CD4-positive, alpha-beta T cell (primary cell): Measurements from ENCODE around the gene POLG2. TPM values are rescaled to one million over a fixed set of nuclear protein-coding genes. Genes with fewer than 3 reads are reported as not detected.

Source experiments
- ATAC-seq: fragments of 200-7000 bp; cut with Tn5 transposase; one replicate; pipeline ENCODE4 v1.10.0; 2022; ENCODE audit warnings: mild to moderate bottlenecking; ENCODE audit not compliant: poor library complexity
- CTCF ChIA-PET: fragments of 350-600 bp; sonication (Branson Sonifier 250); formaldehyde crosslinking; loops from one replicate; lab custom pipeline; 2021; ENCODE audit warnings: antibody characterized with exemption, inconsistent platforms; lab: Charles Lee
- POLR2A ChIA-PET: fragments of 350-600 bp; sonication (Branson Sonifier 250); formaldehyde crosslinking; loops from one replicate; lab custom pipeline; 2021; ENCODE audit warnings: antibody characterized with exemption, inconsistent platforms; lab: Charles Lee
- DNase-seq, 14 experiments: peaks; one replicate each; pipeline ENCODE4 v3.0.0-alpha.2; 2013 to 2020; ENCODE audit warnings: mixed read lengths in 2 of 14
- H3K27ac ChIP-seq, 2 donors: one replicate each; pipeline versions ENCODE4 v1.5.1 to v1.7.0; 2013; ENCODE audit warnings: low read length in 2 of 2, low read depth in 1 of 2, mild to moderate bottlenecking in 1 of 2
- H3K27me3 ChIP-seq, 2 experiments: 1 replicate in 1 of 2; 2 replicates in 1 of 2; pipeline versions ENCODE4 v1.6.1 to v1.7.0; 2013; ENCODE audit warnings: low read length in 2 of 2, control low read depth in 1 of 2, mild to moderate bottlenecking in 1 of 2, moderate library complexity in 1 of 2; ENCODE audit not compliant: insufficient read depth in 2 of 2, control insufficient read depth in 1 of 2
- H3K36me3 ChIP-seq: one replicate; pipeline ENCODE4 v1.6.1; 2013; ENCODE audit warnings: low read length, control low read depth; ENCODE audit not compliant: insufficient read depth
- H3K4me1 ChIP-seq: one replicate; pipeline ENCODE4 v1.6.1; 2013; ENCODE audit warnings: low read length, control low read depth; ENCODE audit not compliant: insufficient read depth
- H3K4me3 ChIP-seq: one replicate; pipeline ENCODE4 v1.5.1; 2013; ENCODE audit warnings: mild to moderate bottlenecking, low read length, moderate library complexity
- H3K9me3 ChIP-seq, 2 experiments: 1 replicate in 1 of 2; 2 replicates in 1 of 2; pipeline versions ENCODE4 v1.6.1 to v1.7.0; 2013; ENCODE audit warnings: low read length in 2 of 2, mild to moderate bottlenecking in 2 of 2, control low read depth in 1 of 2, moderate library complexity in 1 of 2; ENCODE audit not compliant: control insufficient read depth in 1 of 2, insufficient read depth in 1 of 2
- H3K27ac Mint-ChIP-seq: one replicate; pipeline ENCODE4 v1.8.0; 2020; ENCODE audit warnings: mixed read lengths
- H3K27me3 Mint-ChIP-seq: one replicate; pipeline ENCODE4 v1.8.0; 2021; ENCODE audit warnings: mixed read lengths
- H3K36me3 Mint-ChIP-seq: one replicate; pipeline ENCODE4 v1.8.0; 2021; ENCODE audit warnings: low read depth, mixed read lengths
- H3K4me1 Mint-ChIP-seq: one replicate; pipeline ENCODE4 v1.8.0; 2021; ENCODE audit warnings: low read depth, mixed read lengths
- H3K4me3 Mint-ChIP-seq: one replicate; pipeline ENCODE4 v1.8.0; 2020; ENCODE audit warnings: mild to moderate bottlenecking, mixed read lengths
- H3K9me3 Mint-ChIP-seq: one replicate; pipeline ENCODE4 v1.8.0; 2020; ENCODE audit warnings: mixed read lengths
- CTCF ChIP-seq: fragments of 200-600 bp; IDR thresholded peaks from one replicate; pipeline ENCODE4 v1.8.0; 2022; ENCODE audit warnings: antibody characterized with exemption, mild to moderate bottlenecking
- intact Hi-C, 2 experiments: fragments of 100-400 bp; cut with DNase I in 1 of 2; cut with micrococcal nuclease in 1 of 2; formaldehyde crosslinking; loops; one replicate each; pipeline versions ENCODE4 v1.15.1 to v1.9.0; 2023 to 2025; cut with DNase I, micrococcal nuclease
- total RNA-seq, 174 experiments: library from RNA in 2 of 174; stranded (reverse) in 2 of 174; gene quantifications; one replicate each; pipeline ENCODE4 v1.2.3 and lab custom pipeline; 2021 to 2026

The POLG2 gene
- total RNA-seq, 2 experiments from 2014 or later: 32.8 to 34.1 TPM

GRCh38 chr17:64502021-64502420 lies 5.2 kb upstream of the POLG2 start:
- intact Hi-C loops: loop anchor here (10.0 kb wide), 2 partner anchors 357 to 477 kb away; partner anchors contain the start of gene ICAM2 (in 1 of the 2)
- peaks cover 35% of the 10 kb centered on the region for H3K4me1 ChIP-seq
- CTCF ChIA-PET: interaction anchor here (1.2 kb wide), 1 partner anchor 11 kb away, joined by 4 read pairs; no protein-coding TSS in a partner anchor
- Mint-ChIP-seq H3K27me3 (no peaks in the 10 kb centered on the region), H3K9me3 (no peaks in the 10 kb centered on the region), H3K4me3 (peak overlapping the region; percentile 99), H3K27ac (peak overlapping the region; percentile 99), H3K36me3 (peaks cover 100% of the 10 kb centered on the region), H3K4me1 (peaks cover 81% of the 10 kb centered on the region)
- DNase-seq (peak in 1 of 14 experiments; percentile 23), ATAC-seq (no peak)
- H3K27me3 ChIP-seq: no peaks in the 10 kb centered on the region
- H3K9me3 ChIP-seq: no peaks in the 10 kb centered on the region
- H3K4me3 ChIP-seq: no peak overlapping the region
- H3K27ac ChIP-seq: no peak overlapping the region
- peaks cover 75% of the 10 kb centered on the region for H3K36me3 ChIP-seq
- TF ChIP-seq CTCF: no peak
- POLR2A ChIA-PET: interaction anchor here (1.0 to 7.4 kb wide), 5 partner anchors 8 to 148 kb away, joined by 3 to 453 read pairs (median 5); partner anchors contain the start of gene POLG2

DNA sequence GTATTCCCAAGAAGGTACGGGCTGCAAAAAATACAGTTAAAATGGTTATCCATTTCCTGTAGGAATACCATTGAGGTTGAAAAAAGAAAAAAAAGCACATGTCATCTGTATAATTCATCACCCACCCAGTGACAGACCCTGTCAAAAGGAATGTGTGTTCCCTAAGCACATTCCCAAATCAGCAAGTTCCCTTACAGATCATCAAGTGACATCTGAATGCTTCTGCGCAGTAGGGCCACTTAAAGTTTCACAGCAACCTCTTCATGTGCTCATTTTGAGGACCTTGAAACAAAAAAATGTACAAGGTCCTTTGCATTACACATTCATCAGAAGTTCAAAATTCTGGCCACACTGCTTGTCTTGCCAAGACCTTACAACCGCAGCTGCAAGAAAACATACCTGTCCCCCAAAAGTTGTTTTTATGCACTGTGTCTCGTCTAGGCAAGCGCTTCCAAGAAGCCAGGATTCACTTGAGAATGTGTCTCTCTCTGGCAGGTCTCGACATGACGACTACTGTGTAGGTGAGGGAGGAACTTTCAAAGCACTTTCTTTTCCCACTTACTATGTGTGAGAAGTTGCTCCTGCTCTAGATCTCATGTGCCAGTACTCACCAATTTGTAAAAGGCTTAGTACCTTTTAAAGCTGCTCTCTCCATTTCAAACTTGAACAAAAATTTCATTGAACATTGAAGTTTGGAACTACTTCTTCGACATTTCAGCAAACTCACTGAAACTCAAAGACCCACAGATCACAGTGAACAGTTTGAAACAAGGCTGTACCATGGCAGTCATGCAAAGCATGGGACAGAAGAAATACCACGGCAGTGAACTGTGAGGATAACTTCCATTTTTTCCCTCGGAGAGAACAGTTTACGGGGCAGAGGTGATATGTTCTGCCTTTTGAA lies 4.3 kb upstream of the POLG2 start:
- DNase-seq (peak in 2 of 14 experiments; percentile 41 to 45), ATAC-seq (no peak)
- Mint-ChIP-seq H3K4me1 (peaks cover 90% of the 10 kb centered on the region), H3K36me3 (peaks cover 100% of the 10 kb centered on the region), H3K9me3 (no peaks in the 10 kb centered on the region), H3K4me3 (peak overlapping the region; percentile 99), H3K27me3 (no peaks in the 10 kb centered on the region), H3K27ac (peak overlapping the region; percentile 99)
- H3K27ac ChIP-seq: no peak overlapping the region
- H3K27me3 ChIP-seq: no peaks in the 10 kb centered on the region
- TF ChIP-seq CTCF: no peak
- CTCF ChIA-PET: interaction anchor here (1.2 kb wide), 1 partner anchor 10 kb away, joined by 4 read pairs; no protein-coding TSS in a partner anchor
- POLR2A ChIA-PET: interaction anchor here (0.9 to 7.4 kb wide), 6 partner anchors 7 to 153 kb away, joined by 3 to 453 read pairs (median 4); partner anchors contain the start of gene POLG2
- H3K4me3 ChIP-seq: no peak overlapping the region
- intact Hi-C loops: loop anchor here (10.0 kb wide), 2 partner anchors 356 to 476 kb away; partner anchors contain the start of gene ICAM2 (in 1 of the 2)
- peaks cover 75% of the 10 kb centered on the region for H3K36me3 ChIP-seq
- H3K9me3 ChIP-seq: no peaks in the 10 kb centered on the region
- H3K4me1 ChIP-seq: peaks cover 37% of the 10 kb centered on the region

GRCh38 chr17:64500487-64500859 lies 3.6 kb upstream of the POLG2 start:
- ATAC-seq: no peak
- Histone ChIP-seq H3K36me3 (peaks cover 75% of the 10 kb centered on the region), H3K4me1 (peaks cover 43% of the 10 kb centered on the region), H3K27ac (no peak overlapping the region), H3K4me3 (no peak overlapping the region), H3K27me3 (no peaks in the 10 kb centered on the region), H3K9me3 (no peaks in the 10 kb centered on the region)
- H3K4me3 Mint-ChIP-seq: peak overlapping the region; percentile 99
- TF ChIP-seq CTCF: no peak
- H3K27me3 Mint-ChIP-seq: no peaks in the 10 kb centered on the region
- CTCF ChIA-PET: interaction anchor here (0.6 kb wide), 1 partner anchor 60 kb away, joined by 3 read pairs; no protein-coding TSS in a partner anchor
- POLR2A ChIA-PET: interaction anchor here (0.9 to 1.8 kb wide), 3 partner anchors 8 to 152 kb away, joined by 3 to 5 read pairs (median 4); no protein-coding TSS in a partner anchor
- H3K4me1 Mint-ChIP-seq: peaks cover 94% of the 10 kb centered on the region
- H3K27ac Mint-ChIP-seq: peak overlapping the region; percentile 99
- peak in 2 of 14 experiments; percentile 29 to 32 for DNase-seq
- no peaks in the 10 kb centered on the region for H3K9me3 Mint-ChIP-seq
- H3K36me3 Mint-ChIP-seq: peaks cover 96% of the 10 kb centered on the region
- intact Hi-C loops: loop anchor here (10.0 kb wide), 2 partner anchors 356 to 476 kb away; partner anchors contain the start of gene ICAM2 (in 1 of the 2)
